ENCODE measurements around the gene MAP3K3. TPM values are rescaled to one million over a fixed set of nuclear protein-coding genes. Genes with fewer than 3 reads are reported as not detected.

The MAP3K3 gene
- total RNA-seq, 1 experiment from 2014 or later: 12.9 TPM

Other genes starting within 250 kb of the MAP3K3 start
- 18.6 and 42.8 TPM in 2 replicates for gene CYB561, start 176.1 kb upstream of the MAP3K3 start, total RNA-seq (2014; rRNA removed; shearing (Covaris generic); ENCODE audit: low replicate concordance)
- gene ACE, start 145.4 kb upstream of the MAP3K3 start, total RNA-seq (2014; rRNA removed; shearing (Covaris generic); ENCODE audit: low replicate concordance): 0.40 TPM in 1 of 2 replicates, not detected in the other
- not detected in 2 replicates for gene KCNH6, start 99.1 kb upstream of the MAP3K3 start, total RNA-seq (2014; rRNA removed; shearing (Covaris generic); ENCODE audit: low replicate concordance)
- gene DCAF7, start 71.9 kb upstream of the MAP3K3 start, total RNA-seq (2014; rRNA removed; shearing (Covaris generic); ENCODE audit: low replicate concordance): 7.5 and 21.6 TPM in 2 replicates
- 22.2 and 42.3 TPM in 2 replicates for gene TACO1, start 21.5 kb upstream of the MAP3K3 start, total RNA-seq (2014; rRNA removed; shearing (Covaris generic); ENCODE audit: low replicate concordance)
- gene LIMD2, start 77.7 kb downstream of the MAP3K3 start, total RNA-seq (2014; rRNA removed; shearing (Covaris generic); ENCODE audit: low replicate concordance): 0.64 and 3.3 TPM in 2 replicates
- 18.7 and 29.0 TPM in 2 replicates for gene STRADA, start 119.4 kb downstream of the MAP3K3 start, total RNA-seq (2014; rRNA removed; shearing (Covaris generic); ENCODE audit: low replicate concordance)
- 49.1 and 92.0 TPM in 2 replicates for gene CCDC47, start 151.2 kb downstream of the MAP3K3 start, total RNA-seq (2014; rRNA removed; shearing (Covaris generic); ENCODE audit: low replicate concordance)
- 37.7 and 83.3 TPM in 2 replicates for gene DDX42, start 151.8 kb downstream of the MAP3K3 start, total RNA-seq (2014; rRNA removed; shearing (Covaris generic); ENCODE audit: low replicate concordance)
- gene PSMC5, start 205.0 kb downstream of the MAP3K3 start, total RNA-seq (2014; rRNA removed; shearing (Covaris generic); ENCODE audit: low replicate concordance): 116 and 133 TPM in 2 replicates
- 33.3 and 58.6 TPM in 2 replicates for gene FTSJ3, start 205.2 kb downstream of the MAP3K3 start, total RNA-seq (2014; rRNA removed; shearing (Covaris generic); ENCODE audit: low replicate concordance)
- gene SMARCD2, start 220.3 kb downstream of the MAP3K3 start, total RNA-seq (2014; rRNA removed; shearing (Covaris generic); ENCODE audit: low replicate concordance): 156 and 163 TPM in 2 replicates